Panc1 (cell line): ENCODE results near the gene LIN28B. TPM values are rescaled to one million over a fixed set of nuclear protein-coding genes. Genes with fewer than 3 reads are reported as not detected.

Experiments used
- ATAC-seq: fragments of 200-7000 bp; cut with Tn5 transposase; 2 replicates; pipeline ENCODE4 v1.9.1; 2020; ENCODE audit warnings: mild to moderate bottlenecking, moderate library complexity
- BruUV-seq: library from RNA; stranded (reverse); fragments of 400-500 nt; replicated peaks from 2 replicates; lab custom pipeline; 2021; lab: Mats Ljungman, UMichigan
- CTCF ChIA-PET: fragments of 300-600 bp; sonication (Branson Sonifier 250); formaldehyde crosslinking; loops from one replicate; lab custom pipeline; 2022; ENCODE audit warnings: antibody characterized with exemption; lab: Charles Lee
- POLR2A ChIA-PET: fragments of 300-600 bp; sonication (Branson Sonifier 250); formaldehyde crosslinking; loops from one replicate; lab custom pipeline; 2022; ENCODE audit warnings: antibody characterized with exemption; lab: Charles Lee
- DNase-seq: peaks from one replicate; pipeline ENCODE4 v3.0.0-alpha.2; 2010; ENCODE audit warnings: low read depth, low spot score
- H3K27ac ChIP-seq: 2 replicates; pipeline ENCODE4 v1.5.1; 2011; ENCODE audit warnings: mild to moderate bottlenecking, low read length, inconsistent platforms
- H3K27me3 ChIP-seq: fragments of 200-500 bp; sonication (Bioruptor generic); 2 replicates; pipeline ENCODE4 v1.6.0; 2014; ENCODE audit warnings: low read length, inconsistent platforms; ENCODE audit not compliant: control insufficient read depth, insufficient read depth
- H3K36me3 ChIP-seq: fragments of 200-500 bp; sonication (Bioruptor generic); 2 replicates; pipeline ENCODE4 v1.5.1; 2014; ENCODE audit warnings: inconsistent platforms, mild to moderate bottlenecking, low read length, moderate library complexity; ENCODE audit not compliant: control insufficient read depth, insufficient read depth
- H3K4me1 ChIP-seq: 2 replicates; pipeline ENCODE4 v1.5.1; 2011; ENCODE audit warnings: inconsistent platforms, mild to moderate bottlenecking, low read length, moderate library complexity; ENCODE audit not compliant: control insufficient read depth, insufficient read depth
- H3K4me3 ChIP-seq, 2 experiments: 2 replicates each; pipeline ENCODE4 v1.5.1; 2011 to 2012; ENCODE audit warnings: low read depth in 2 of 2, low read length in 2 of 2, mild to moderate bottlenecking in 2 of 2, inconsistent platforms in 1 of 2, moderate library complexity in 1 of 2
- H3K9me3 ChIP-seq: fragments of 200-500 bp; sonication (Bioruptor generic); 2 replicates; pipeline ENCODE4 v1.5.1; 2014; ENCODE audit warnings: low read depth, mild to moderate bottlenecking, inconsistent platforms, low read length, moderate library complexity; ENCODE audit not compliant: control insufficient read depth, insufficient read depth
- POLR2AphosphoS5 ChIP-seq: IDR thresholded peaks from 2 replicates; pipeline ENCODE4 v1.6.1; 2012; ENCODE audit warnings: mild to moderate bottlenecking, low read depth, low read length, moderate library complexity
- SIN3A ChIP-seq: IDR thresholded peaks from 2 replicates; pipeline ENCODE4 v1.6.1; 2012; ENCODE audit warnings: low read depth, mild to moderate bottlenecking, low read length, moderate library complexity, borderline replicate concordance; ENCODE audit not compliant: insufficient read depth
- TCF7L2 ChIP-seq: IDR thresholded peaks from 2 replicates; pipeline ENCODE4 v1.6.1; 2011; ENCODE audit warnings: mild to moderate bottlenecking, low read depth, low read length, inconsistent platforms
- in situ Hi-C: cut with HindIII; loops from 2 replicates; pipeline ENCODE4 v1.10.0; 2016; ENCODE audit warnings: low sequenced_read_pairs, low pct_unique_long_range_greater_than_20kb
- intact Hi-C: fragments of 100-400 bp; cut with micrococcal nuclease; formaldehyde crosslinking; loops from one replicate; pipeline ENCODE4 v1.10.0; 2022; ENCODE audit not compliant: unreplicated experiment
- total RNA-seq: library from RNA; stranded (reverse); gene quantifications from one replicate; pipeline ENCODE4 v1.2.1, GENCODE V29; 2021; ENCODE audit not compliant: unreplicated experiment
- TF ChIP-seq, protein P1 (sequence below): fragments of 450-650 bp; IDR thresholded peaks from 2 replicates; pipeline ENCODE4 v1.5.1; 2017; ENCODE audit warnings: mild to moderate bottlenecking
- TF ChIP-seq, protein P2 (sequence below), 2 experiments: IDR thresholded peaks; 2 replicates each; pipeline ENCODE4 v1.6.1; 2011 to 2012; ENCODE audit warnings: low read depth in 2 of 2, control low read depth in 1 of 2, low read length in 1 of 2, mild to moderate bottlenecking in 1 of 2, moderate library complexity in 1 of 2; ENCODE audit not compliant: insufficient read depth in 1 of 2

The LIN28B gene
- total RNA-seq, 1 experiment from 2014 or later, result 5.8 TPM

DNA sequence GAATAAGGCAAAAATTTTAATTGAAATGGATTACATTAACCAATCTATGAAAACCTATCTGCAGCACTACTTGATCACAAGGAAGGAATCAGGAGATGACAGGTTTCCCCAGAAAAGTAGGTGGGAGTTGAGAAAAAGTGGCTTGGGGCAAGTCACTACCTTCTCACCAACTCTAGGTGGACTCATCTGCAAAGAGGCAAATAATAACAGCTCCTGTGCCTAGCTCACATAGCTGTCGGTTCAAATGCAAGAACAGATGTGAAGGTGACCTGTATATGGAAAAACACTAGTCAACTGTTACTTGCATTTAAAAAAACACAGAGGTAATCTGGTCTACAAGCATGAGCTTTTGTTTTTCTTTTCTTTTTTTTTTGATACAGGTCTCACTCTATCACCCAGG is 155.7 kb downstream of the LIN28B start:
- no peak for DNase-seq
- POLR2A ChIA-PET, result no interaction called here

DNA sequence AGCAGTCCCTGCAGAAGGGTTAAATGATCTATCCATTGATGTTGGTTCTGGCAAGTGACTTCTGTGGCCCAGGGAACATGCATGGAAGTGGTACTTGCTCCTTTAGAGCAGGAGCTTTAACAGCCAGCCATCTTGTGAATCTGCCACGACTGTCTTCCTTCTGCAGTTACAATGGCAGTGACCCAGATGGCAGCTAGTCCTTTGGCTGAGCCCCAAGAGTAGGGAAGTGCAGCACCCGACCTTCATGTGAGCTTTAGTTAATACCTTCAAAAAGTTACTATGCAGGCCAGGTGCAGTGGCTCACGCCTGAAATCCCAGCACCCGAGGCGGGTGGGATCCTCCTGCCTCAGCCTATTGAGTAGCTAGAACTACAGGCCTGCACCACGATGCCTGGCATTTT is 156.5 kb downstream of the LIN28B start:
- ATAC-seq (no peak), DNase-seq (no peak)
- CTCF ChIA-PET, result no interaction called here
- BruUV-seq, result no TSS peak
- Histone ChIP-seq H3K9me3 (no peaks in the 10 kb centered on the region), H3K36me3 (peaks cover 20% of the 10 kb centered on the region; the same call in 1 of the 2 replicates), H3K4me1 (no peaks in the 10 kb centered on the region), H3K4me3 (no peak overlapping the region), H3K27me3 (no peaks in the 10 kb centered on the region), H3K27ac (no peak overlapping the region)
- intact Hi-C loops, result no loop called here
- POLR2A ChIA-PET, result no interaction called here
- in situ Hi-C loops, result no loop called here
- TF ChIP-seq SIN3A (no peak), TCF7L2 (no peak), POLR2AphosphoS5 (no peak)
- TF ChIP-seq, protein P1, sequence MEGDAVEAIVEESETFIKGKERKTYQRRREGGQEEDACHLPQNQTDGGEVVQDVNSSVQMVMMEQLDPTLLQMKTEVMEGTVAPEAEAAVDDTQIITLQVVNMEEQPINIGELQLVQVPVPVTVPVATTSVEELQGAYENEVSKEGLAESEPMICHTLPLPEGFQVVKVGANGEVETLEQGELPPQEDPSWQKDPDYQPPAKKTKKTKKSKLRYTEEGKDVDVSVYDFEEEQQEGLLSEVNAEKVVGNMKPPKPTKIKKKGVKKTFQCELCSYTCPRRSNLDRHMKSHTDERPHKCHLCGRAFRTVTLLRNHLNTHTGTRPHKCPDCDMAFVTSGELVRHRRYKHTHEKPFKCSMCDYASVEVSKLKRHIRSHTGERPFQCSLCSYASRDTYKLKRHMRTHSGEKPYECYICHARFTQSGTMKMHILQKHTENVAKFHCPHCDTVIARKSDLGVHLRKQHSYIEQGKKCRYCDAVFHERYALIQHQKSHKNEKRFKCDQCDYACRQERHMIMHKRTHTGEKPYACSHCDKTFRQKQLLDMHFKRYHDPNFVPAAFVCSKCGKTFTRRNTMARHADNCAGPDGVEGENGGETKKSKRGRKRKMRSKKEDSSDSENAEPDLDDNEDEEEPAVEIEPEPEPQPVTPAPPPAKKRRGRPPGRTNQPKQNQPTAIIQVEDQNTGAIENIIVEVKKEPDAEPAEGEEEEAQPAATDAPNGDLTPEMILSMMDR, result no peak
- TF ChIP-seq, protein P2, sequence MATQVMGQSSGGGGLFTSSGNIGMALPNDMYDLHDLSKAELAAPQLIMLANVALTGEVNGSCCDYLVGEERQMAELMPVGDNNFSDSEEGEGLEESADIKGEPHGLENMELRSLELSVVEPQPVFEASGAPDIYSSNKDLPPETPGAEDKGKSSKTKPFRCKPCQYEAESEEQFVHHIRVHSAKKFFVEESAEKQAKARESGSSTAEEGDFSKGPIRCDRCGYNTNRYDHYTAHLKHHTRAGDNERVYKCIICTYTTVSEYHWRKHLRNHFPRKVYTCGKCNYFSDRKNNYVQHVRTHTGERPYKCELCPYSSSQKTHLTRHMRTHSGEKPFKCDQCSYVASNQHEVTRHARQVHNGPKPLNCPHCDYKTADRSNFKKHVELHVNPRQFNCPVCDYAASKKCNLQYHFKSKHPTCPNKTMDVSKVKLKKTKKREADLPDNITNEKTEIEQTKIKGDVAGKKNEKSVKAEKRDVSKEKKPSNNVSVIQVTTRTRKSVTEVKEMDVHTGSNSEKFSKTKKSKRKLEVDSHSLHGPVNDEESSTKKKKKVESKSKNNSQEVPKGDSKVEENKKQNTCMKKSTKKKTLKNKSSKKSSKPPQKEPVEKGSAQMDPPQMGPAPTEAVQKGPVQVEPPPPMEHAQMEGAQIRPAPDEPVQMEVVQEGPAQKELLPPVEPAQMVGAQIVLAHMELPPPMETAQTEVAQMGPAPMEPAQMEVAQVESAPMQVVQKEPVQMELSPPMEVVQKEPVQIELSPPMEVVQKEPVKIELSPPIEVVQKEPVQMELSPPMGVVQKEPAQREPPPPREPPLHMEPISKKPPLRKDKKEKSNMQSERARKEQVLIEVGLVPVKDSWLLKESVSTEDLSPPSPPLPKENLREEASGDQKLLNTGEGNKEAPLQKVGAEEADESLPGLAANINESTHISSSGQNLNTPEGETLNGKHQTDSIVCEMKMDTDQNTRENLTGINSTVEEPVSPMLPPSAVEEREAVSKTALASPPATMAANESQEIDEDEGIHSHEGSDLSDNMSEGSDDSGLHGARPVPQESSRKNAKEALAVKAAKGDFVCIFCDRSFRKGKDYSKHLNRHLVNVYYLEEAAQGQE (IDR thresholded peaks at IDR 0.05; ENCODE audit: insufficient read depth in 1 of 2, low read depth in 2 of 2, low read length in 1 of 2), result no peak

More for the DNA sequence above, 155.7 kb downstream of the LIN28B start:
- ATAC-seq, result no peak
- intact Hi-C loops (no loop called here), in situ Hi-C loops (no loop called here)
- BruUV-seq, result no TSS peak
- no peak overlapping the region for H3K27ac ChIP-seq
- CTCF ChIA-PET, result no interaction called here
- no peak overlapping the region for H3K4me3 ChIP-seq
- TF ChIP-seq POLR2AphosphoS5 (no peak), TCF7L2 (no peak), SIN3A (no peak)
- TF ChIP-seq, protein P1, result no peak; the same call in 1 of the 2 replicates
- TF ChIP-seq, protein P2 (IDR thresholded peaks at IDR 0.05; ENCODE audit: insufficient read depth in 1 of 2, low read depth in 2 of 2, low read length in 1 of 2), result no peak
- H3K9me3 ChIP-seq, result no peaks in the 10 kb centered on the region
- H3K36me3 ChIP-seq, result peaks cover 21% of the 10 kb centered on the region; the same call in 1 of the 2 replicates
- no peaks in the 10 kb centered on the region for H3K4me1 ChIP-seq
- no peaks in the 10 kb centered on the region for H3K27me3 ChIP-seq
